ENCODE results near the gene AHRR.

Gene AHRR

GRCh38 chr5:417301-418161 is 96.0 kb downstream of the AHRR start:
- peak; percentile 64 for DNase-seq

GRCh38 chr5:418162-419121 is 96.9 kb downstream of the AHRR start:
- peak; percentile 41 for DNase-seq

DNA sequence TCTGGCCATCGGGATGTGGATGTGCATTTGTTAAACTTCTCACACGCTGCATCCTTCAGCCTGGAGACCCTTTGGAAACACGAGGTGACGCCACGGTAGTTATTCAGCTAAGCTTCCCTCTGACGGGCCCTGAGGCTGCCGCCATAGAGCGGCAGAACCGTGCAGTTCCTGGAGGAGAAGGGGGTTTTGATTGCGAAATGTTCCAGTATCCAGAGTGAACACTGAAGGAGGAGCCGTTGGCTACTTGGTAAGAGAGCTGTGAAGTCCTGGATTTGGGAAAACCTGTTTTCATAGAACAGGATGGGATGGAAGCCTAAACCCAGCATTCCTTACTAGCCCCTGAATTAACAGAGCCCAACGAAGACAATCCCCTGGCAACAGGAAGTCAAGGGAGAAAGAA is 98.5 kb downstream of the AHRR start:
- DNase-seq, result no peak

GRCh38 chr5:420632-421286 is 99.2 kb downstream of the AHRR start:
- DNase-seq, result no peak

DNA sequence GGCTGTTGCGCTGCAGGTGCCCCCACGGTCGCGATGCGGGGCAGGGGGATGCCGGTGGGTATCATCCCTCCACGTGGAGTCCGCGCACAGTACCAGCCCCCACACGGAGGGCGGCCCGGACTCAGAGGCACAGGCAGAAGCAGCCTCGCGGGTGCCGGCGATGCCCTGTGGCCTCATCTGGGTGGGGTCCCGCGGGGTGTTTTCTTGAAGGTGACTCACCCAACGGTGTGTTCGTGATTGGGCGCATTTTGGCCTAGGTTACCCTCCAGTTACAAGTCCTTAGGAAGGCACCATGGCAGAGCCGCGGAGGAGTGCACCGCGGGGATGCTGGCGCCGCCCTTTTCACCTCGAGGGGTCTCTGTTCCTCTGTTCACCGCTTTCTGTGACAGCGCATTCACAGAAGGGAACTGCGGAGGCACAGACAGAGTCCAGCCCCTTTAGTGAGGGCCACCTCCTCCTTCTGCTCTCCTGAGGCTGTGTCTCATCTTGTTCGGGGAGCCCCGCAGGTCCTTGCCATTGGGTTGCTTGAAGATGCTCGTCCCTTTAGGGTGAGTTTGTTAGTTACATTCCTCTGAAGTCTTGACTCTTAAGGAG is 99.9 kb downstream of the AHRR start:
- no peak for DNase-seq

- no peak for DNase-seq
Measured at GRCh38 chr5:421901-422300, 100.4 kb downstream of the AHRR start.

DNA sequence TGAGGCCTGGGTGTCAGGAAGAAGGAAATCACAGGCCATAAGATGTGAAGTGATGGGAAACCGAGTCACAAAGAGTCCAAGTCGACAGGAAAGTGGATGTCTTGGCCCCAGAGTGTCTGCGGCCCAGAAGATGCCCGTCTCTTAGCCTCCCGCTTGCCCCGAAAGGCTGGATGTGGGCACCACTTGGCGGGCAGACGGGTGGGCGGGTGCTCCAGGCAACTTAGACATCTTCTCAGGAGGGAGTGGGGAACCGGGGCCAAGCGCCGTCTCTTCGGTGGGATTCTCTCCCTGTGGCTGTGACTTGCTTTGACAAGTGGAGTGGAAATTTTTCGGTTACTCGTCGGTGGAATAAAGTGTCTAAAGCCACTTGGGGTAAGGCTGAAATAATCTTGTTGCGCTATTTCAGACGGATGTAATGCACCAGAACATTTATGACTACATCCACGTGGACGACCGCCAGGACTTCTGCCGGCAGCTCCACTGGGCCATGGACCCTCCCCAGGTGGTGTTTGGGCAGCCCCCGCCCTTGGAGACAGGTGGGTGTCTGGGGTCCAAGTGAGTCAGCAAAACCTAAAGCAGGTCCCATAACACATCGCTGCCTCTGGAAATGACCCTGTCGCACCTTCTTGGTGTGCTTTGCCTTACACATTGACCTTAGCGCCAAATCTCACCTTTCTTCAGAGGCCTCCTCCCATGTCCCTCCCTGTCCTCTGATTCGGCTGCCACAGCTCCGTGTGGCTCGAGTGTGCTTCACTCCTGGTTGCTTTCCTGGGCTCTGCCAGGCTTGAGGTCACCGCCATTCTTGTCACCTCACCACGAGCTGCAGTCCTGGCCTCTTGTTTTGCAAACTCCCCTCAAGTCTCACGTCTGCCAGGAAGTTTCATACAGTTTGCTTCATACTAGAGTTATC is 101.1 kb downstream of the AHRR start:
- no peak for DNase-seq

DNA sequence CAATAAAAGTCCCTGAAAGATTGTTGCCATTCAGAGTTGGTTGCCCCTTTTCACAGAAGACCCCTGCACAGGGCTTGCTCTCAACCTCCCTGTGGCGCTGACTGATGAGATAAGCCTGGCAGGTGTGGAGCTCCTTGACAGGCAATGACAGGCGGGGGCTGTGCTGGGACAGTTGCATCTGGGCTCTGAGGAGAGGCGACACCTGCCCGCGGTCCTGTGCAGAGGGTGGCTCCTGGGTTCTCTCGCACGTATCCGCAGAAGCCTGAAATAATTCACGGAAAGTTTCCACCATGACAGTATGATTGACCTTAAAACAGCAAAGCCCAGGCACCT is 101.7 kb downstream of the AHRR start:
- no peak for DNase-seq

DNA sequence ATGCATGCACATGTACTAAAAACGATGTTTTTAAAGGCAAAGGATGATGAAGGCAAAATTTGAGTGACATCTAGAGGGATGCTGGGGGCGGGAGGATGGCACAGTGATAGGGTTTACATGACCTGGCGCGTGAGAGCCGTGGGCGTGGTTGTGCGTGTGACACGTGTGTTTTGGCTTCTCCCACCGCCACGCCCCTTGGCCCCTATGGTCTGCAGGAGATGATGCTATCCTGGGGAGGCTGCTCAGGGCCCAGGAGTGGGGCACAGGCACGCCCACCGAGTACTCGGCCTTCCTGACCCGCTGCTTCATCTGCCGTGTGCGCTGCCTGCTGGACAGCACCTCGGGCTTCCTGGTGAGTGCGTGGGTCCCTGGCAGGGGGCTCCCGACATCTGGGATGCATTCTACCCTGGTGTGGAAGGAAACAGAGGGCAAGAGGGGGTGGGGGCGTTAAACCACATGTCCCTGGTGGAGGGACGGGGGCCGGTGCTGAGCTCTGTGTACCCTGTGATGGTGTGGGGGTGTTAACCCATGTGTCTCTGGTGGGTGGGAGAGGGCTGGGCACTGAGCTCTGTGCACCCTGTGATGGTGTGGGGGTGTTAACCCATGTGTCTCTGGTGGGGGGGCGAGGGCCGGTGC is 102.2 kb downstream of the AHRR start:
- DNase-seq, result no peak

DNA sequence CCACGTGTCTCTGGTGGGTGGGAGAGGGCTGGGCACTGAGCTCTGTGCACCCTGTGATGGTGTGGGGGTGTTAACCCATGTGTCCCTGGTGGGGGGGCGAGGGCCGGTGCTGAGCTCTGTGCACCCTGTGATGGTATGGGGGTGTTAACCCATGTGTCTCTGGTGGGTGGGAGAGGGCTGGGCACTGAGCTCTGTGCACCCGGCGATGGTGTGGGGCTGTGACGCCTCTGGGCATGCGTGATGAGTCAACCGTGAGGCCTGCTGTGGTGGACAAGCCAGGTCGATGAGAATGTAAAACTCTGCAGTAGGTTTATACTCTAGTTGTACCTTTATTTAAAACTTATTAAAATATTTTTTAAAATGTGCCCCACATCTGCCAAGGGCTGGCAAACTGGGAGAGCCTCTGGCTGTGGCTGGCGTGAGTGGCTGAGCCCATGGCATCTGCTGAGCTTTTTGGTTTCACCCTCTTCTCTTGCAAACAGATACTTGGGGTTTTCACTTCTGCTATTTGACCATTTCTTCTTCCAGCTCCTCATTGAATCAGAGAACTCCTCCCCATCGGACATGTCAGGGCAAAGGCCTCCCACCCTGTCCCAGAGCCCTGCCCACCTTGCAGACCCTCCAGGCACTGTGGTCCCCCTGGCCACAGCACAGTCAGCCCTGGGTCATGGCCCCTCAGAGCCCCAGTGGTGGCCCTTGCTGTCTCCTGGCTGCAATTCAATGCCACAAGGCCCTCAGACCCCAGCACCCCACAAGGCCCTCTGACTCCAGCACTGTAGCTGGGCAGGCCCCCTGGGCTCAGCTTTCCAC is 103.0 kb downstream of the AHRR start:
- DNase-seq, result no peak

- peak; percentile 45 for DNase-seq
Measured at GRCh38 chr5:425714-426113, 104.2 kb downstream of the AHRR start.

GRCh38 chr5:426392-426976 is 105.0 kb downstream of the AHRR start:
- no peak for DNase-seq

GRCh38 chr5:427415-428087 is 106.0 kb downstream of the AHRR start:
- no peak for DNase-seq

GRCh38 chr5:428219-428618 is 106.7 kb downstream of the AHRR start:
- no peak for DNase-seq

GRCh38 chr5:428754-429452 is 107.4 kb downstream of the AHRR start:
- DNase-seq, result no peak

GRCh38 chr5:429453-430188 is 108.1 kb downstream of the AHRR start:
- DNase-seq, result peak; percentile 86

GRCh38 chr5:430214-430925 is 108.9 kb downstream of the AHRR start:
- DNase-seq, result no peak

Measured in fibroblast of skin of scalp (primary cell).